ENCODE measurements around the gene KCTD6. TPM values are rescaled to one million over a fixed set of nuclear protein-coding genes. Genes with fewer than 3 reads are reported as not detected.

The KCTD6 gene
- total RNA-seq, 1 donor from 2014 or later = 39.6 TPM

- no peak for DNase-seq (ENCODE audit: low spot score)
- H3K9me3 Mint-ChIP-seq = peaks cover 2% of the 10 kb centered on the region
- H3K36me3 Mint-ChIP-seq = no peaks in the 10 kb centered on the region
- H3K27me3 ChIP-seq = no peaks in the 10 kb centered on the region
- H2AFZ ChIP-seq (replicated peaks) = no peak overlapping the region
- H3K27me3 Mint-ChIP-seq (ENCODE audit: insufficient read depth, low read depth) = no peaks in the 10 kb centered on the region
- H3K4me1 ChIP-seq = peaks cover 11% of the 10 kb centered on the region
- H3K4me1 Mint-ChIP-seq = peaks cover 35% of the 10 kb centered on the region
- H4K20me1 ChIP-seq (ENCODE audit: low read depth) = no peaks in the 10 kb centered on the region
- no peak for TF ChIP-seq EZH2 (IDR thresholded peaks at IDR 0.05)
- no peak for TF ChIP-seq EZH2phosphoT487 (IDR thresholded peaks at IDR 0.05)
- no peak for TF ChIP-seq CTCF (IDR thresholded peaks at IDR 0.05)
- no peak overlapping the region for H3K4me3 ChIP-seq
- no peaks in the 10 kb centered on the region for H3K9me3 ChIP-seq (ENCODE audit: low read depth)
- H3K36me3 ChIP-seq = no peaks in the 10 kb centered on the region
- no peaks in the 10 kb centered on the region for H3K79me2 ChIP-seq (ENCODE audit: low read depth)
- no peak overlapping the region for H3K27ac Mint-ChIP-seq
- no peaks in the 10 kb centered on the region for H3F3A ChIP-seq (ENCODE audit: low read depth)
- no peak overlapping the region for H3K4me3 Mint-ChIP-seq
- no peak overlapping the region for H3K9ac ChIP-seq
- no peak overlapping the region for H3K4me2 ChIP-seq
- H3K27ac ChIP-seq = no peak overlapping the region
Observed at GRCh38 chr3:58534592-58535494, 42.9 kb downstream of the KCTD6 start.

GRCh38 chr3:58535531-58536500 lies 43.9 kb downstream of the KCTD6 start:
- no peak overlapping the region for H3K9ac ChIP-seq
- no peak overlapping the region for H3K4me3 ChIP-seq

More at GRCh38 chr3:58535531-58536500, 43.9 kb downstream of the KCTD6 start:
- no peak overlapping the region for H3K4me2 ChIP-seq
- peaks cover 11% of the 10 kb centered on the region for H3K4me1 ChIP-seq
- no peaks in the 10 kb centered on the region for H3K79me2 ChIP-seq (ENCODE audit: low read depth)
- Mint-ChIP-seq H3K4me3 (no peak overlapping the region), H3K4me1 (peaks cover 31% of the 10 kb centered on the region), H3K27me3 (ENCODE audit: insufficient read depth, low read depth) (no peaks in the 10 kb centered on the region), H3K9me3 (peaks cover 2% of the 10 kb centered on the region), H3K36me3 (no peaks in the 10 kb centered on the region), H3K27ac (peak overlapping the region; percentile 21)
- H4K20me1 ChIP-seq (ENCODE audit: low read depth) = no peaks in the 10 kb centered on the region
- no peak for DNase-seq (ENCODE audit: low spot score)
- no peaks in the 10 kb centered on the region for H3K27me3 ChIP-seq
- H3K27ac ChIP-seq = no peak overlapping the region
- H3K9me3 ChIP-seq (ENCODE audit: low read depth) = no peaks in the 10 kb centered on the region
- H3F3A ChIP-seq (ENCODE audit: low read depth) = no peaks in the 10 kb centered on the region
- no peak overlapping the region for H2AFZ ChIP-seq (replicated peaks)
- TF ChIP-seq EZH2phosphoT487 (IDR thresholded peaks at IDR 0.05) (no peak), CTCF (IDR thresholded peaks at IDR 0.05) (no peak), EZH2 (IDR thresholded peaks at IDR 0.05) (no peak)
- no peaks in the 10 kb centered on the region for H3K36me3 ChIP-seq

Measured in neural progenitor cell (in vitro differentiated cells).